GM10266 (cell line): ENCODE measurements around the gene ADTRP.
"Not testable (repeated sequence)": the region's sequence is repeated elsewhere in the genome, so short reads cannot be mapped to it uniquely, and the experiment has no call there.

ENCODE experiments used
- DNase-seq: peaks from one replicate; pipeline ENCODE4 v3.0.0; 2012; ENCODE audit errors: extremely low spot score
- TF ChIP-seq, protein P1 (sequence below): IDR thresholded peaks from 2 replicates; pipeline ENCODE4 v1.5.1; 2012; ENCODE audit warnings: mild to moderate bottlenecking, low read depth; ENCODE audit not compliant: control insufficient read depth, insufficient read depth; ENCODE audit errors: missing control alignments

The ADTRP gene

DNA sequence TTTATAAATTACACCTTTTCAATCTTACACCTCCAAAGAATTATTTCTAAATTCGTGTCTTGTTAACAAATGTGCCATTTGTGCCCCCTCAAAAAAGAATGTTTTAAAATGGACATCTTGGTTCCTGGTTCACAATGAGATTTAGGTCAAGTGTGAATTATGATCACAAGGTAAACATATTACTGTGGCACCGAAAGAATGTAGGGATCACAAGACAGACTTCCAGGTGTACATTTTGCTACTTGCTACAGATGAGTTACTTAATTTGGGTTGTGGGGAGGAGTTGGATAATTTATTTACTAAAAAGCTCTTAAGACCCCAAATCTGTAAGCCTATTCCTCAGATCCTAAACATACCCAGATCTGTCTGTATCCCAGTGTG, 25.0 kb upstream of the ADTRP start:
- TF ChIP-seq, protein P1, sequence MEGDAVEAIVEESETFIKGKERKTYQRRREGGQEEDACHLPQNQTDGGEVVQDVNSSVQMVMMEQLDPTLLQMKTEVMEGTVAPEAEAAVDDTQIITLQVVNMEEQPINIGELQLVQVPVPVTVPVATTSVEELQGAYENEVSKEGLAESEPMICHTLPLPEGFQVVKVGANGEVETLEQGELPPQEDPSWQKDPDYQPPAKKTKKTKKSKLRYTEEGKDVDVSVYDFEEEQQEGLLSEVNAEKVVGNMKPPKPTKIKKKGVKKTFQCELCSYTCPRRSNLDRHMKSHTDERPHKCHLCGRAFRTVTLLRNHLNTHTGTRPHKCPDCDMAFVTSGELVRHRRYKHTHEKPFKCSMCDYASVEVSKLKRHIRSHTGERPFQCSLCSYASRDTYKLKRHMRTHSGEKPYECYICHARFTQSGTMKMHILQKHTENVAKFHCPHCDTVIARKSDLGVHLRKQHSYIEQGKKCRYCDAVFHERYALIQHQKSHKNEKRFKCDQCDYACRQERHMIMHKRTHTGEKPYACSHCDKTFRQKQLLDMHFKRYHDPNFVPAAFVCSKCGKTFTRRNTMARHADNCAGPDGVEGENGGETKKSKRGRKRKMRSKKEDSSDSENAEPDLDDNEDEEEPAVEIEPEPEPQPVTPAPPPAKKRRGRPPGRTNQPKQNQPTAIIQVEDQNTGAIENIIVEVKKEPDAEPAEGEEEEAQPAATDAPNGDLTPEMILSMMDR = no peak

DNA sequence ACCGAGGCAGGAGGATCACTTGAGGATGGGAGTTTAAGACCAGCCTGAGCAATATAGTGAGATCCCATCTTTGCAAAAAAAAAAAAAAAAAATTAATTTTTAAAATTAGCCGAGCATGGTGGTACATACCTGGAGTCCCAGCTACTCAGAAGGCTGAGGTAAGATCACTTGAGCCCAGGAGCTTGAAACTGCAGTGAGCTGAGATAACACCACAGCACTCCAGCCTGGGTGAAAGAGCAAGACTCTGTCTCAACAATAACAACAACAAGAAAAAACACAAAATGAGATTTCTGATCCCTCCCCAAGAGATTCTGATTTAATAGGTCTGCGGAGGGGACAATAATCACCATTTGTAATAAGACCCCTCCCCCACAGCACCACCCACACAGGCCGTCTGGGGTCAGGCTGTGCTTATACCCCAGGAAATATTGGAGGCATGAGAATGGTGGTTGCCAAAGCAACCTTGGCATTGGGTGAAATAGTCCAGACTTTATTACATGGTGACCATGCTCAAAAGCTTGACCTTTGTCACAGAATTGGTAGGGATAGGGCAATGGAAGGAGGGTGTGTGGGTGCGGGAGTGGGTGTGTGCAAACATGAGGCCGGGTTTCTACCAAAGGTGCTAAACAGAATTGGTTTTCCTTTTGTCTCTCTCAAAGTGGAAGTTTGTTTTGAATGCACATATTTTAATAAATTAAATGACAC, 24.4 kb upstream of the ADTRP start:
- TF ChIP-seq, protein P1 = no peak
- DNase-seq = no peak

More for the DNA sequence above, 25.0 kb upstream of the ADTRP start:
- DNase-seq = no peak

DNA sequence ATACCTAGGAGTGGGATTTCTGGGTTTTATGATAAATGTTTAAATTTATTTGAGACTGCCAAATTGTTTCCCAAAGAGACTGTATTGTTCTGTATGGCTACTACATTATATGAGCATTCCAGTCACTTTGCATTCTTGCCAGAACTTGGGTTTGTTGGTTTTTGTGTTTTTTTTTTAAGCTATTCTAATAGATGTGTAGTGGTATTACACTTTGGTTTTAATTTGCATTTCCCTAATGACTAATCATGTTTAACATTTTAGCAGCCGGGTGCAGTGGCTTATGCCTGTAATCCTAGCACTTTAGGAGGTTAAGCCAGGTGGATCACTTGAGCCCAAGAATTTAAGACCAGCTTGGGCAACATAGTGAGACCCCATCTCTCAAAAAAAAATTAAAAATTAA, 21.9 kb upstream of the ADTRP start:
- DNase-seq = not testable (repeated sequence)

DNA sequence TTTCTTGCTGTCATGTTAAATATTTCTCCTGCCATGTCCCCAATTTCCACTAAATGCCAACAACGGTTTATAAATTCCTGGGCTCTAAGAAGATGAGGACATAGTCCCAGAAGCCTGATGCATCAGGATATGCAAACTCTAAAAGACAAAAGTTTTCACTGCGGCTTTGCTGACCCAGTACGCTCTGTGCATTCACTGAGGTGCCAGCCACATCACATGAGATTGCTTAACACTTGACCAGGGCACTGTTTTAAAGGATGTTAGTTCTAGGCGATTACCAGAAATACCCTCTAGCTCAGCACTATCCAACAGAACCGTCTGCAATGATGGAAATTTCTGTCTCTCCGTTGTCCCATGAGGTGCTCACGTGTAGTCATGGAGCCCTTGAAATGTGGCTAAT, 19.9 kb upstream of the ADTRP start:
- TF ChIP-seq, protein P1 = no peak
- DNase-seq = no peak

DNA sequence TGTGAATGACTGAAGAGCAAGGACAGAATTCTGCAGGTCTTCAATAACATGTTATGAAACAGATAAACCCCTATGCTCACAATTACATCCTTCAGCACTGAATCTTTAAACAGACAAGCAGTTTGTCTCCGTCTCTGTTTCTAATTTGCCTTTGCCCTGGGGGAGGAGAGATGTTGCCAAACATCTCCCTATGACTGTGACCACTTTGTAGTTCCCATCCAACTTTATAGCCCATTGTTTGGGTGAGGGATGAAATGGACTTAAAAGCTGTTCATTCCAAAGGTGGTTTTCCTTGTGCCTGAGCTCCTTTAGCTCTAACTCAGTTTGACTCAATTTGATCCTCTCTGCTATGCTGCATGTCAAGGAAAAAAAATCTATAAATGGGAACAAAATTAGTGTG, 19.5 kb upstream of the ADTRP start:
- TF ChIP-seq, protein P1 = no peak

DNA sequence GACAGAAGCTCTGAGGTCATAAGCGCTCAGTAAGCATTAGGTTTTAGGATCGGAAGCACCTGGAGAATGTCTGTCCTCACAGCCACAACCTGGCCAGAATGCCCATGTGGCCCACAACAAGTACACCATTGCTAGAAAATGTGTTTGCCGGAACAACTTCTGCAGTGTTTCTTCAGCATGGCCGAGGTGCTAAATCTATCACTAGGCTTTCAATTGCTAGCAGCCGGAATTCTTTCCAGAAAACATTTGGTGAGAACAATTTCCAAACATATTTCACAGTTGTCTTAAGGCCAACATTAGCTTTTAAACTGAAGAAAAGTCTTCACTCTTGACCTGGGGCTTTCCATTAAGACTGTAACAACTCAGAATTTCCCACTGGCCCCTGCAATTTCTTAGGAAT, 18.2 kb upstream of the ADTRP start:
- TF ChIP-seq, protein P1 = no peak
- no peak for DNase-seq

More for the DNA sequence above, 19.5 kb upstream of the ADTRP start:
- DNase-seq = no peak

DNA sequence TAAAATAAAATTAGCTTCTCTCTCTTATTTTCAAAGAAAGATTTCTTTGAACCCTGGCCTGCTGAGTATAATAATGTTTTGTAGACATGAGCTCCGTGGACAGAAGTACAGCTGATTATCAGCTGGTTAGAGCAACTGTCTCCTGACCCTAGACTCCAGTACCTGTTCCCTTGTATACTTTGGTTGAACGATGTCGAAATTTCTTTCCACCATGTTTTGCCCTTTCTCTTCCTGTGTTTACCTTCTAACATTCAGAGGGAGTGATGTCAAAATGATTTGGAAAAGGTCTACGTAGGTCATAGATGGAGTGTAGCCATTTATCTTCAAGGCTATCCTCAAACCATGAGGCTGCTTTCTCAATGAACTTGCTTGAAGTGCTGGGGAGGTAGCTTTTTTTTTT, 16.8 kb upstream of the ADTRP start:
- TF ChIP-seq, protein P1 = no peak
- no peak for DNase-seq

DNA sequence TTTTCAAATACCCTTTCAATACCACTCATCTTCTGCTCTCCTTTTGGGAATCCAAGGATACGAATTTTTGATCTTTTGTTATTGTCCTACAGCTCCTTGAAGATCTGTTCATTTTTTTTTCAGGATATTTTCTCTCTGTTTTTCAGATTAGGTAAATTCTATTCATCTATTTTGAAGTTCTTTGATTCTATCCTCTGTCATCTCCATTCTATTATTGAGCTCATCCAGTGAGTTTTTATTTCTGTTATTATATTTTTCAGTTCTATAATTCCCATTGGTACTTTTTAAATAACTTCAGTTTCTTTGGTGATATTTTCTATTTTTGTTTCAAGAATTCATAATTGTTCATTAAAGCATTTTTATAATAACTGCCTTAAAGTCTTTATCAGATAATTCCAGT, 14.7 kb upstream of the ADTRP start:
- TF ChIP-seq, protein P1 = no peak
- no peak for DNase-seq
